Measurements from ENCODE around the gene CDC25C. TPM values are rescaled to one million over a fixed set of nuclear protein-coding genes. Genes with fewer than 3 reads are reported as not detected.

CDC25C gene
- total and polyA plus RNA-seq, 2 of the 4 experiments (the other 2 are of a cell fraction) = 7.3 to 8.2 TPM

- Histone ChIP-seq H3K14ac (replicated peaks; ENCODE audit: low read depth, low read length) (no peak overlapping the region), H4K8ac (ENCODE audit: low read depth in 2 of 2, low read length in 2 of 2) (no peak overlapping the region), H3K27ac (ENCODE audit: insufficient read depth, low read length) (no peak overlapping the region), H2AK5ac (ENCODE audit: low read depth, low read length) (no peak overlapping the region), H3K9ac (ENCODE audit: low read depth, low read length) (no peak overlapping the region), H3K4me2 (ENCODE audit: low read depth, low read length) (no peak overlapping the region; the same call in 1 of the 2 replicates), H4K5ac (ENCODE audit: low read depth, low read length) (no peak overlapping the region), H2BK120ac (ENCODE audit: low read depth, low read length) (no peak overlapping the region), H3K79me1 (ENCODE audit: low read depth in 1 of 2, low read length in 2 of 2) (peaks cover 6 to 34% of the 10 kb centered on the region in 2 experiments; a peak in 3 of 4 replicates), H3K23ac (ENCODE audit: low read depth, low read length) (0 out of 2 replicates have a peak overlapping the region, but pooled peaks have one; percentile 20), H3K9me3 (ENCODE audit: control insufficient read depth, insufficient read depth, low read length) (peaks cover 4% of the 10 kb centered on the region), H3K4ac (ENCODE audit: low read depth, low read length) (no peak overlapping the region), H4K20me1 (ENCODE audit: insufficient read depth, low read length) (peaks cover 19% of the 10 kb centered on the region), H3K18ac (ENCODE audit: low read depth, low read length) (no peak overlapping the region), H2BK15ac (ENCODE audit: low read depth, low read length) (no peak overlapping the region), H2AK9ac (replicated peaks; ENCODE audit: low read depth, low read length, poor library complexity) (no peak overlapping the region), H3K4me1 (ENCODE audit: control insufficient read depth, insufficient read depth, low read length) (peaks cover 2% of the 10 kb centered on the region; the same call in 1 of the 2 replicates), H3K4me3 (ENCODE audit: insufficient read depth, low read depth, low read length) (no peak overlapping the region), H2AFZ (replicated peaks; ENCODE audit: low read length, poor library complexity) (no peak overlapping the region), H2BK20ac (ENCODE audit: low read depth, low read length) (no peak overlapping the region), H4K91ac (ENCODE audit: insufficient read depth, low read depth, low read length) (no peak overlapping the region), H3K27me3 (ENCODE audit: control insufficient read depth, insufficient read depth, low read length) (no peaks in the 10 kb centered on the region), H3K9me1 (ENCODE audit: insufficient read depth, low read length) (peaks cover 8% of the 10 kb centered on the region; the same call in 1 of the 2 replicates), H2BK5ac (ENCODE audit: low read depth, low read length, poor library complexity, severe bottlenecking) (no peak overlapping the region), H3K56ac (ENCODE audit: extremely low read depth, insufficient read depth, low read length) (no peak overlapping the region), H3K36me3 (ENCODE audit: control insufficient read depth, insufficient read depth, low read length) (peaks cover 32% of the 10 kb centered on the region)
- ATAC-seq (ENCODE audit: low read depth) (no peak), DNase-seq (no peak)
- intact Hi-C loops (cut with micrococcal nuclease) (no loop called here), dilution Hi-C loops (cut with HindIII; ENCODE audit: low sequenced_read_pairs, unreplicated experiment) (no loop called here), in situ Hi-C loops (cut with MboI; ENCODE audit: low sequenced_read_pairs) (no loop called here)
- ChIA-PET POLR2A (ENCODE audit: unreplicated experiment) (no interaction called here), CTCF (no interaction called here)
- BruUV-seq (replicated peaks) = no TSS peak
- TF ChIP-seq CHD1 (IDR thresholded peaks at IDR 0.05; ENCODE audit: low read depth, low read length) = no peak
- TF ChIP-seq FOS (IDR thresholded peaks at IDR 0.05; ENCODE audit: low read depth, low read length) = no peak
- no peak for TF ChIP-seq MAZ (IDR thresholded peaks at IDR 0.05; ENCODE audit: borderline replicate concordance, low read depth, low read length)
- TF ChIP-seq RCOR1 (IDR thresholded peaks at IDR 0.05; ENCODE audit: insufficient replicate concordance, low read length) = no peak
- no peak for TF ChIP-seq MXI1 (IDR thresholded peaks at IDR 0.05; ENCODE audit: borderline replicate concordance, low read depth, low read length)
- no peak for TF ChIP-seq CTCF (conservative IDR thresholded peaks at IDR 0.05; ENCODE audit: low read depth, low read length)
- TF ChIP-seq ELK1 (IDR thresholded peaks at IDR 0.05; ENCODE audit: borderline replicate concordance, low read depth, low read length) = no peak
- no peak for TF ChIP-seq POLR2A (IDR thresholded peaks at IDR 0.05; ENCODE audit: low read depth, low read length)
- TF ChIP-seq RAD21 (IDR thresholded peaks at IDR 0.05; ENCODE audit: low read length) = no peak
- no peak for TF ChIP-seq USF2 (IDR thresholded peaks at IDR 0.05; ENCODE audit: low read depth, low read length)
- no peak for TF ChIP-seq NFE2L2 (IDR thresholded peaks at IDR 0.05; ENCODE audit: low read depth, low read length)
- TF ChIP-seq SMC3 (IDR thresholded peaks at IDR 0.05; ENCODE audit: low read depth, low read length) = no peak
- no peak for TF ChIP-seq RFX5 (IDR thresholded peaks at IDR 0.05; ENCODE audit: low read depth, low read length)
- no peak for TF ChIP-seq CEBPB (IDR thresholded peaks at IDR 0.05; ENCODE audit: low read depth, low read length)
These were observed 18.9 kb upstream of the CDC25C start for GRCh38 chr5:138350563-138350890.

Measured in IMR-90 (cell line).